HepG2 (cell line): ENCODE results near the gene EGFLAM. TPM values are rescaled to one million over a fixed set of nuclear protein-coding genes. Genes with fewer than 3 reads are reported as not detected.

Source experiments
- ATAC-seq: fragments of 200-7000 bp; cut with Tn5 transposase; 3 replicates; pipeline ENCODE4 v1.9.1; 2020; ENCODE audit warnings: mild to moderate bottlenecking, moderate library complexity
- BruUV-seq: library from RNA; stranded (reverse); fragments of 400-500 nt; replicated peaks from 2 replicates; lab custom pipeline; 2021; lab: Mats Ljungman, UMichigan
- CTCF ChIA-PET: fragments of 300-600 bp; formaldehyde crosslinking; extraction: SDS; loops from one replicate; lab custom pipeline; 2021; ENCODE audit warnings: low total read pairs, inconsistent platforms, low intra/inter-chr PET ratio; lab: Yijun Ruan, JAX
- POLR2A ChIA-PET: fragments of 350-600 bp; sonication (Branson Sonifier 250); formaldehyde crosslinking; loops from one replicate; lab custom pipeline; 2020; ENCODE audit warnings: antibody characterized with exemption, inconsistent platforms; lab: Yijun Ruan, JAX
- DNase-seq: peaks from one replicate; pipeline ENCODE4 v3.0.0-alpha.2; 2015; ENCODE audit warnings: low spot score
- FAIRE-seq: peaks from 3 replicates; lab custom pipeline; 2011; peaks lifted over from hg19 to GRCh38; lab: Jason Lieb, UNC
- H2AFZ ChIP-seq: one replicate; pipeline ENCODE4 v1.6.1; 2011; ENCODE audit warnings: low read length, inconsistent platforms
- H3K27ac ChIP-seq: fragments of 300-600 bp; 3 replicates; pipeline ENCODE4 v1.8.0; 2011; ENCODE audit warnings: mixed run types, mild to moderate bottlenecking, mixed read lengths, low read length, inconsistent platforms; ENCODE audit not compliant: insufficient read depth; ENCODE audit errors: extremely low read length
- H3K27me3 ChIP-seq, 2 experiments: fragments of 200-600 bp in 1 of 2; 2 replicates in 1 of 2; 3 replicates in 1 of 2; pipeline versions ENCODE4 v1.6.0 to v1.8.0; 2011; ENCODE audit warnings: low read length in 2 of 2, mild to moderate bottlenecking in 2 of 2, moderate library complexity in 2 of 2, inconsistent platforms in 1 of 2; ENCODE audit not compliant: insufficient read depth in 2 of 2, control insufficient read depth in 1 of 2
- H3K36me3 ChIP-seq, 2 experiments: fragments of 200-600 bp in 1 of 2; replicated peaks in 1 of 2; 2 replicates in 1 of 2; 3 replicates in 1 of 2; pipeline versions ENCODE4 v1.5.1 to v1.8.0; 2011; ENCODE audit warnings: low read length in 2 of 2, inconsistent platforms in 1 of 2; ENCODE audit not compliant: insufficient read depth in 2 of 2, control insufficient read depth in 1 of 2
- H3K4me1 ChIP-seq: 2 replicates; pipeline ENCODE4 v1.5.1; 2012; ENCODE audit warnings: low read length, inconsistent platforms; ENCODE audit not compliant: insufficient read depth
- H3K4me2 ChIP-seq: 2 replicates; pipeline ENCODE4 v1.6.0; 2011; ENCODE audit warnings: low read depth, low read length, inconsistent platforms
- H3K4me3 ChIP-seq, 3 experiments: fragments of 200-600 bp in 1 of 3; sonication (generic), shearing (Covaris generic) in 1 of 3; replicated peaks in 1 of 3; 2 replicates each; pipeline ENCODE4 v1.5.1; 2011 to 2016; ENCODE audit warnings: low read length in 3 of 3, inconsistent platforms in 2 of 3, low read depth in 2 of 3, mild to moderate bottlenecking in 2 of 3, control low read depth in 1 of 3, mixed read lengths in 1 of 3; ENCODE audit not compliant: insufficient read depth in 1 of 3
- H3K79me2 ChIP-seq: one replicate; pipeline ENCODE4 v1.6.1; 2011; ENCODE audit warnings: low read length, inconsistent platforms; ENCODE audit not compliant: insufficient read depth
- H3K9ac ChIP-seq: 2 replicates; pipeline ENCODE4 v1.6.0; 2011; ENCODE audit warnings: mild to moderate bottlenecking, low read depth, low read length, inconsistent platforms; ENCODE audit not compliant: insufficient read depth
- H3K9me3 ChIP-seq: 2 replicates; pipeline ENCODE4 v1.5.1; 2012; ENCODE audit warnings: mild to moderate bottlenecking, low read length
- H4K20me1 ChIP-seq: 2 replicates; pipeline ENCODE4 v1.6.0; 2011; ENCODE audit warnings: inconsistent platforms, mild to moderate bottlenecking, low read length, moderate library complexity; ENCODE audit not compliant: insufficient read depth
- EED ChIP-seq: sonication (generic); formaldehyde crosslinking; IDR thresholded peaks from 2 replicates; pipeline ENCODE4 v1.5.0; 2020; ENCODE audit warnings: mild to moderate bottlenecking, missing genetic modification reagents
- LRRFIP1 ChIP-seq: sonication (generic); formaldehyde crosslinking; conservative IDR thresholded peaks from 2 replicates; pipeline ENCODE4 v1.4.0; 2020; ENCODE audit warnings: missing genetic modification reagents
- SKI ChIP-seq: fragments of 450-650 bp; IDR thresholded peaks from one replicate; pipeline ENCODE4 v1.6.1; 2018; ENCODE audit warnings: mild to moderate bottlenecking; ENCODE audit not compliant: partially characterized antibody
- SRY ChIP-seq: sonication (generic); formaldehyde crosslinking; IDR thresholded peaks from 2 replicates; pipeline ENCODE4 v1.8.0; 2022; ENCODE audit warnings: mild to moderate bottlenecking, missing genetic modification reagents
- ZBTB49 ChIP-seq: sonication (generic); formaldehyde crosslinking; IDR thresholded peaks from 2 replicates; pipeline ENCODE4 v1.4.0; 2020; ENCODE audit warnings: missing genetic modification reagents, borderline replicate concordance
- ZNF496 ChIP-seq: sonication (generic); formaldehyde crosslinking; IDR thresholded peaks from 2 replicates; pipeline ENCODE4 v1.8.1; 2023; ENCODE audit warnings: mild to moderate bottlenecking, moderate library complexity, missing genetic modification reagents; ENCODE audit not compliant: insufficient replicate concordance
- ZNF569 ChIP-seq: sonication (generic); formaldehyde crosslinking; IDR thresholded peaks from 2 replicates; pipeline ENCODE4 v1.5.0; 2020; ENCODE audit warnings: mild to moderate bottlenecking, missing genetic modification reagents, moderate library complexity, borderline replicate concordance
- WGBS: methylation state at CpG from one replicate; pipeline ENCODE4 v1.1.6; 2017; ENCODE audit warnings: low lambda C conversion rate; 5-methylcytosine and 5-hydroxymethylcytosine counted together
- in situ Hi-C: cut with HindIII; loops from 2 replicates; pipeline ENCODE4 v1.10.0; 2017; ENCODE audit warnings: low pct_unique_long_range_greater_than_20kb; ENCODE audit not compliant: extremely low pct_ligation_motif_present
- intact Hi-C: fragments of 100-400 bp; cut with micrococcal nuclease; formaldehyde crosslinking; loops from one replicate; pipeline ENCODE4 v1.10.0; 2022; ENCODE audit not compliant: unreplicated experiment
- polyA plus RNA-seq, 8 experiments: library from polyadenylated mRNA; depleted of rRNA in 3 of 8; stranded (reverse) in 7 of 8; unstranded in 1 of 8; fragments of >200 nt; fragmentation: Illumina TruSeq in 4 of 8; extraction: Trizol in 4 of 8; gene quantifications; 2 replicates each; pipeline versions ENCODE4 v1.2.1 to v1.2.3, GENCODE V29; 2011 to 2016; ENCODE audit warnings: low read depth in 4 of 8, missing spikeins in 1 of 8, mixed read lengths in 1 of 8; ENCODE audit not compliant: insufficient read depth in 1 of 8
- total RNA-seq, 5 experiments: library from RNA; depleted of rRNA; stranded (reverse); fragments of >200 nt; fragmentation: Illumina TruSeq; extraction: Trizol; gene quantifications; 2 replicates each; pipeline ENCODE4 v1.2.3, GENCODE V29; 2016; ENCODE audit warnings: low read depth in 1 of 5

Gene EGFLAM
- total and polyA plus RNA-seq, 2 of the 13 experiments (the other 11 are each of a cell fraction or from before 2014, with no cell fraction given): not detected

- in situ Hi-C loops (no loop called here), intact Hi-C loops (no loop called here)
- H4K20me1 ChIP-seq: no peaks in the 10 kb centered on the region
- BruUV-seq: no TSS peak
- peaks cover 14% of the 10 kb centered on the region for H3K9me3 ChIP-seq
- TF ChIP-seq SRY (CRISPR knock-in tag): no peak
- no peak overlapping the region for H3K9ac ChIP-seq
- H3K79me2 ChIP-seq: no peaks in the 10 kb centered on the region
- FAIRE-seq: no peak
- H3K36me3 ChIP-seq: no peaks in the 10 kb centered on the region
- DNase-seq: no peak
- WGBS: 0% methylated on average over 1 of the region's 2 CpGs
- CTCF ChIA-PET: no interaction called here
- H3K27me3 ChIP-seq: no peaks in the 10 kb centered on the region
- no peak overlapping the region for H3K4me3 ChIP-seq
- POLR2A ChIA-PET: no interaction called here
- no peak overlapping the region for H3K27ac ChIP-seq
- no peak overlapping the region for H2AFZ ChIP-seq
- no peak overlapping the region for H3K4me2 ChIP-seq
- ATAC-seq: no peak
- peaks cover 10% of the 10 kb centered on the region; the same call in 1 of the 2 replicates for H3K4me1 ChIP-seq
These were observed 20.7 kb upstream of the EGFLAM start for GRCh38 chr5:38237681-38238080.

- H3K4me3 ChIP-seq: no peak overlapping the region
- TF ChIP-seq EED (no peak), ZNF496 (CRISPR knock-in tag) (no peak), SKI (no peak), ZNF569 (CRISPR knock-in tag) (no peak), LRRFIP1 (no peak), ZBTB49 (CRISPR knock-in tag) (no peak)
- no peaks in the 10 kb centered on the region for H3K27me3 ChIP-seq
- H2AFZ ChIP-seq: no peak overlapping the region
- peaks cover 10% of the 10 kb centered on the region; the same call in 1 of the 2 replicates for H3K4me1 ChIP-seq
- H3K4me2 ChIP-seq: no peak overlapping the region
- no peak for FAIRE-seq
- no peak overlapping the region for H3K9ac ChIP-seq
- no peak overlapping the region for H3K27ac ChIP-seq
- no peaks in the 10 kb centered on the region for H3K79me2 ChIP-seq
- POLR2A ChIA-PET: no interaction called here
- no peaks in the 10 kb centered on the region for H3K36me3 ChIP-seq
- intact Hi-C loops (no loop called here), in situ Hi-C loops (no loop called here)
- WGBS: 0% methylated on average over 1 of the region's 1 CpG
- ATAC-seq: no peak
- peaks cover 7% of the 10 kb centered on the region for H3K9me3 ChIP-seq
- no peak for DNase-seq
- no peaks in the 10 kb centered on the region for H4K20me1 ChIP-seq
- BruUV-seq: no TSS peak
- CTCF ChIA-PET: no interaction called here
These were observed 18.1 kb upstream of the EGFLAM start for GRCh38 chr5:38240212-38240611.
